SK-N-SH (cell line): Measurements from ENCODE around the gene SP3. TPM values are rescaled to one million over a fixed set of nuclear protein-coding genes. Genes with fewer than 3 reads are reported as not detected.

Experiments
- CTCF ChIA-PET: fragments of 300-600, 350-600 bp; formaldehyde crosslinking; extraction: SDS; loops from one replicate; lab custom pipeline; 2021; lab: Yijun Ruan, JAX
- POLR2A ChIA-PET: fragments of 350-600 bp; sonication (Branson Sonifier 250); formaldehyde crosslinking; extraction: SDS; loops from one replicate; lab custom pipeline; 2020; ENCODE audit warnings: antibody characterized with exemption, inconsistent platforms; lab: Yijun Ruan, JAX
- DNase-seq: peaks from one replicate; pipeline ENCODE4 v3.0.0; 2012
- H2AFZ ChIP-seq: fragments of 200-600 bp; sonication (generic); 2 replicates; pipeline ENCODE4 v1.8.1; 2016; ENCODE audit warnings: antibody characterized with exemption, mild to moderate bottlenecking, low read depth
- H3F3A ChIP-seq: fragments of 200-600 bp; sonication (generic); replicated peaks from 2 replicates; pipeline ENCODE3; 2016; ENCODE audit warnings: antibody characterized with exemption, mild to moderate bottlenecking; ENCODE audit not compliant: insufficient read depth
- H3K27ac ChIP-seq, 2 experiments: fragments of 200-500 bp in 1 of 2; fragments of 200-600 bp in 1 of 2; sonication (Bioruptor generic) in 1 of 2; sonication (generic), shearing (Covaris generic) in 1 of 2; 2 replicates each; pipeline versions ENCODE4 v1.5.1 to v1.6.1; 2014 to 2016; ENCODE audit warnings: low read depth in 2 of 2, inconsistent platforms in 1 of 2, low read length in 1 of 2, mild to moderate bottlenecking in 1 of 2, mixed read lengths in 1 of 2
- H3K27me3 ChIP-seq: fragments of 200-600 bp; sonication (generic), shearing (Covaris generic); 2 replicates; pipeline ENCODE4 v1.6.1; 2016; ENCODE audit warnings: mixed run types; ENCODE audit not compliant: insufficient read depth
- H3K36me3 ChIP-seq, 2 experiments: fragments of 200-500 bp in 1 of 2; fragments of 200-600 bp in 1 of 2; sonication (Bioruptor generic) in 1 of 2; sonication (generic) in 1 of 2; replicated peaks in 1 of 2; 2 replicates each; pipeline versions ENCODE3 to v1.5.1; 2014 to 2016; ENCODE audit warnings: low read length in 1 of 2, mild to moderate bottlenecking in 1 of 2; ENCODE audit not compliant: insufficient read depth in 2 of 2, control insufficient read depth in 1 of 2
- H3K4me1 ChIP-seq, 2 experiments: fragments of 200-500 bp in 1 of 2; fragments of 200-600 bp in 1 of 2; sonication (Bioruptor generic) in 1 of 2; sonication (generic), shearing (Covaris generic) in 1 of 2; 2 replicates each; pipeline versions ENCODE4 v1.5.1 to v1.6.1; 2014 to 2016; ENCODE audit warnings: low read depth in 1 of 2, low read length in 1 of 2, mixed run types in 1 of 2; ENCODE audit not compliant: insufficient read depth in 2 of 2, control insufficient read depth in 1 of 2
- H3K4me2 ChIP-seq: fragments of 200-600 bp; sonication (generic), shearing (Covaris generic); 2 replicates; pipeline ENCODE4 v1.6.1; 2017; ENCODE audit warnings: mixed run types
- H3K4me3 ChIP-seq, 2 experiments: fragments of 200-500 bp in 1 of 2; fragments of 200-600 bp in 1 of 2; sonication (Bioruptor generic) in 1 of 2; sonication (generic), shearing (Covaris generic) in 1 of 2; 2 replicates each; pipeline versions ENCODE4 v1.5.1 to v1.8.1; 2014 to 2016; ENCODE audit warnings: low read depth in 2 of 2, inconsistent platforms in 1 of 2, low read length in 1 of 2, mild to moderate bottlenecking in 1 of 2, mixed read lengths in 1 of 2, moderate library complexity in 1 of 2
- H3K79me2 ChIP-seq: fragments of 200-600 bp; sonication (generic); 2 replicates; pipeline ENCODE4 v1.8.1; 2017; ENCODE audit warnings: mild to moderate bottlenecking; ENCODE audit not compliant: insufficient read depth
- H3K9ac ChIP-seq: fragments of 200-600 bp; sonication (generic); 2 replicates; pipeline ENCODE4 v1.6.1; 2017; ENCODE audit warnings: mixed run types
- H3K9me2 ChIP-seq: fragments of 200-600 bp; sonication (generic); 2 replicates; pipeline ENCODE4 v1.6.1; 2017; ENCODE audit warnings: mixed run types
- H3K9me3 ChIP-seq: fragments of 200-600 bp; sonication (generic); 2 replicates; pipeline ENCODE4 v1.6.1; 2017; ENCODE audit warnings: mixed run types, mild to moderate bottlenecking, moderate library complexity
- H4K20me1 ChIP-seq: fragments of 200-600 bp; sonication (generic); 2 replicates; pipeline ENCODE4 v1.6.1; 2017; ENCODE audit warnings: mild to moderate bottlenecking, mixed run types; ENCODE audit not compliant: insufficient read depth
- ELF1 ChIP-seq: IDR thresholded peaks from 2 replicates; pipeline ENCODE4 v1.4.0; 2012
- FOXJ3 ChIP-seq: sonication (generic); formaldehyde crosslinking; IDR thresholded peaks from 2 replicates; pipeline ENCODE4 v1.5.1; 2020; ENCODE audit warnings: mild to moderate bottlenecking, missing genetic modification reagents
- MEF2A ChIP-seq: IDR thresholded peaks from 2 replicates; pipeline ENCODE4 v1.4.0; 2012; ENCODE audit warnings: low read depth, borderline replicate concordance
- NFIC ChIP-seq: IDR thresholded peaks from 2 replicates; pipeline ENCODE4 v1.4.0; 2012; ENCODE audit warnings: borderline replicate concordance
- NRF1 ChIP-seq: IDR thresholded peaks from 2 replicates; pipeline ENCODE4 v1.6.1; 2012; ENCODE audit warnings: low read depth, mild to moderate bottlenecking, low read length
- RXRA ChIP-seq: IDR thresholded peaks from 2 replicates; pipeline ENCODE4 v1.4.0; 2012; ENCODE audit warnings: low read depth, mild to moderate bottlenecking, borderline replicate concordance
- SMC3 ChIP-seq: IDR thresholded peaks from 2 replicates; pipeline ENCODE4 v1.6.1; 2012; ENCODE audit warnings: low read depth, low read length, improper control_type of control experiment
- USF2 ChIP-seq: fragments of 150-350 bp; IDR thresholded peaks from 2 replicates; pipeline ENCODE4 v1.6.1; 2017; ENCODE audit warnings: antibody characterized with exemption, low read length, low read depth, borderline replicate concordance
- YY1 ChIP-seq: IDR thresholded peaks from 2 replicates; pipeline ENCODE4 v1.4.0; 2012; ENCODE audit warnings: low read depth, mild to moderate bottlenecking
- ZBTB33 ChIP-seq: IDR thresholded peaks from 2 replicates; pipeline ENCODE4 v1.4.0; 2012; ENCODE audit warnings: low read depth, borderline replicate concordance
- WGBS: methylation state at CpG from one replicate; pipeline ENCODE4 v1.1.6; 2017; ENCODE audit warnings: low lambda C conversion rate; 5-methylcytosine and 5-hydroxymethylcytosine counted together
- polyA plus RNA-seq, 3 experiments: library from polyadenylated mRNA; depleted of rRNA; stranded (reverse); fragments of >200 nt; gene quantifications; 2 replicates each; pipeline ENCODE4 v1.2.3, GENCODE V29; 2012

Gene SP3
- polyA plus RNA-seq, 1 of the 3 experiments (the other 2 are of a cell fraction), result 23.1 TPM

- H3K4me1 ChIP-seq, result peaks cover 0 to 2% of the 10 kb centered on the region in 2 experiments; a peak in 1 of 4 replicates
- H3K9me2 ChIP-seq, result no peaks in the 10 kb centered on the region
- 96% methylated on average over 4 of the region's 5 CpGs for WGBS
- H3K4me2 ChIP-seq, result no peak overlapping the region
- H3K36me3 ChIP-seq, result peaks cover 0 to 1% of the 10 kb centered on the region in 2 experiments
- H3K27ac ChIP-seq, result no peak overlapping the region
- CTCF ChIA-PET, result interaction anchor here (0.6 to 1.1 kb wide), 2 partner anchors 56 to 389 kb away, joined by 3 read pairs; no protein-coding TSS in a partner anchor
- no peaks in the 10 kb centered on the region for H3K79me2 ChIP-seq
- no peak overlapping the region for H3K4me3 ChIP-seq
- H3K27me3 ChIP-seq, result no peaks in the 10 kb centered on the region
- H2AFZ ChIP-seq, result no peak overlapping the region
- no peak for TF ChIP-seq NFIC
- TF ChIP-seq ELF1, result no peak
- TF ChIP-seq SMC3, result no peak
- no peak for TF ChIP-seq USF2
- TF ChIP-seq NRF1, result no peak
- TF ChIP-seq RXRA, result no peak
- no peak for TF ChIP-seq MEF2A
- TF ChIP-seq FOXJ3, result no peak
- TF ChIP-seq, all 33 proteins: peak for 0
- Histone ChIP-seq H3K9ac (no peak overlapping the region), H3K9me3 (no peaks in the 10 kb centered on the region), H3F3A (peaks cover 17% of the 10 kb centered on the region), H4K20me1 (no peaks in the 10 kb centered on the region)
- DNase-seq, result no peak
- POLR2A ChIA-PET, result no interaction called here
Measured at GRCh38 chr2:173898178-173898668, 67.0 kb downstream of the SP3 start.

GRCh38 chr2:173896755-173897154 lies 68.4 kb downstream of the SP3 start:
- 95% methylated on average over 2 of the region's 2 CpGs for WGBS

More at GRCh38 chr2:173896755-173897154, 68.4 kb downstream of the SP3 start:
- CTCF ChIA-PET, result interaction anchor here (1.0 kb wide), 2 partner anchors 12 to 20 kb away, joined by 3 read pairs; no protein-coding TSS in a partner anchor
- Histone ChIP-seq H3K4me1 (peaks cover 0 to 2% of the 10 kb centered on the region in 2 experiments; a peak in 1 of 4 replicates), H3K9ac (no peak overlapping the region), H3K4me3 (no peak overlapping the region), H2AFZ (no peak overlapping the region), H3K36me3 (no peaks in the 10 kb centered on the region), H3F3A (peaks cover 9% of the 10 kb centered on the region), H3K4me2 (no peak overlapping the region), H3K27ac (no peak overlapping the region), H4K20me1 (no peaks in the 10 kb centered on the region), H3K9me3 (no peaks in the 10 kb centered on the region), H3K79me2 (no peaks in the 10 kb centered on the region), H3K9me2 (no peaks in the 10 kb centered on the region), H3K27me3 (no peaks in the 10 kb centered on the region)
- no peak for DNase-seq
- POLR2A ChIA-PET, result no interaction called here
- no peak for TF ChIP-seq ZBTB33
- TF ChIP-seq YY1, result no peak
